MM.1S (cell line): ENCODE results near the gene SLC6A11.

Source experiments
- CTCF ChIP-seq: fragments of 300-600 bp; sonication (generic); IDR thresholded peaks from 2 replicates; pipeline ENCODE4 v1.5.1; 2016; ENCODE audit warnings: antibody characterized with exemption, low read length, mixed read lengths
- EZH2 ChIP-seq: fragments of 300-600 bp; sonication (generic); optimal IDR thresholded peaks from 2 replicates; pipeline ENCODE3; 2017; ENCODE audit warnings: low read depth, mild to moderate bottlenecking, antibody characterized with exemption, low read length, mixed read lengths

DNA sequence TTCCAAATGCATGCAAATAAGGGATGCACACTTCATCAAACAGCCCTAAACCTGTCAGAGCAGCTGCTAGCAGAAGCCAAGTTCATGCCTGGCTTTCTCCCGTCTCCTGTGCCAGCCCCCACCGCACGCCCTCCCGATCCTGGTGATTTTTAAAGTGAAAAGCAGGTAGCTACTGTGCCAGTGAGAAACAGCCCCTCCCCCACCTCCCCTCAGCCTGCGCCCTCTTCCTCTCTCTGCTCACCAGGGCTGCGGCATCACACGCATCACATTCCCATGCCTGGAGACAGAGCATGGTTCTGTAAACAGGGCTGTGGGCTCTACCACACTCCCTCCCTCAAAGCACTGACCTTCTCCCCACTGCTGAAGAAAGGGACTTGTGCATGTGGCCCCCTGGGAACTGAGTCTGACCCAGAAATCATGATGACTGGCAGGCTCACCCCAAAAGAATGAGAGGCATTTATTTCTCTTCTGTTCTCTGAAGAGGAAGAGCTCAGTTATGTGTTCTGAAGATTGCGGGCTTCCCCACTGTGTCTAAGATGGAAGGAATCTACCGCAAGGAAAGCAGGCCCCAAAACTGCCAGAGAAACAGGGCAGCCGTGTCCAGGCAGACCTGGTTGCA lies 162.0 kb downstream of the SLC6A11 start:
- no peak for TF ChIP-seq CTCF
- no peak for TF ChIP-seq EZH2
